HL-60 (cell line): ENCODE data around the gene NADSYN1.

ENCODE experiments used
- CTCF ChIP-seq: IDR thresholded peaks from one replicate; pipeline ENCODE4 v1.5.1; 2011; ENCODE audit warnings: low read length, control low read depth, inconsistent platforms; ENCODE audit not compliant: insufficient read depth
- GABPA ChIP-seq: IDR thresholded peaks from 2 replicates; pipeline ENCODE4 v1.6.1; 2012; ENCODE audit warnings: low read depth
- POLR2AphosphoS5 ChIP-seq: IDR thresholded peaks from 2 replicates; pipeline ENCODE4 v1.6.1; 2012; ENCODE audit warnings: low read depth
- REST ChIP-seq: IDR thresholded peaks from 2 replicates; pipeline ENCODE4 v1.6.1; 2012; ENCODE audit warnings: low read depth; ENCODE audit not compliant: insufficient replicate concordance
- SPI1 ChIP-seq: IDR thresholded peaks from 2 replicates; pipeline ENCODE4 v1.6.1; 2012; ENCODE audit warnings: low read depth, mild to moderate bottlenecking, borderline replicate concordance

DNA sequence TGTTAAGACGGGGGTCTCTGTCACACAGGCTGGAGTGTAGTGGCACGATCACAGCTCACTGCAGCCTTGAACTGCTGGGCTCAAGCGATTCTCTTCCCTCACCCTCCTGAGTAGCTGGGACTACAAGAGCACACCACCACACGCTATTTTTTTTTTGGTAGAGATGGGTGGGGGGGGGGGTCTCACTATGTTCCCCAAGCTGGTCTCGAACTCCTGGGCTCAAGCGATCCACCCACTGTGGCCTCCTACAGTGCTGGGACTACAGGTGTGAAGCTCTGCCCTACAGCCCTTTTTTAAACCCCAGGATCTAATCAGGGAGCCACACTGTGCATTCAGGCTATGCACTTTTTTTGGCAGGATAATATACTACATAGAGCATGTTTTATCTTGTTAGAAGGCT, 3.4 kb upstream of the NADSYN1 start:
- TF ChIP-seq CTCF (no peak), GABPA (no peak), POLR2AphosphoS5 (no peak), REST (no peak), SPI1 (no peak)
